MV-4-11 (cell line): ENCODE results near the gene FKBP5.
A peak's percentile ranks its signal among the peaks of the same experiment; 100 is the strongest.
"Not testable (repeated sequence)": the region's sequence is repeated elsewhere in the genome, so short reads cannot be mapped to it uniquely, and the experiment has no call there.

ENCODE experiments used
- DNase-seq: peaks from one replicate; lab custom pipeline; 2025; lab: John Stamatoyannopoulos, UW

The FKBP5 gene

DNA sequence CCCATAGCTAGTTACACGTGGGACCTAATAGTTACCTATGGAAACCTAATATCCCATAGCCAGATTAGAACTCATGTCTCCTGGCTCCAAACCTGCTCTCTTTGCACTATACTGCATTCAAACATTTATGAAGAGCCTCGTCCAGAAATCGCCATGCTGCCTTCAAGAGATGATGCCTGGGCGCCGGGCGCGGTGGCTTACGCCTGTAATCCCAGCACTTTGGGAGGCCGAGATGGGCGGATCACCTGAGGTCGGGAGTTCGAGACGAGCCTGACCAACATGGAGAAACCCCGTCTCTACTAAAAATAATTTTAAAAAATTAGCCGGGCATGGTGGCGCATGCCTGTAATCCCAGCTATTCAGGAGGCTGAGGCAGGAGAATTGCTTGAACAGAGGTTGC is 1.3 kb upstream of the FKBP5 start:
- not testable (repeated sequence) for DNase-seq

DNA sequence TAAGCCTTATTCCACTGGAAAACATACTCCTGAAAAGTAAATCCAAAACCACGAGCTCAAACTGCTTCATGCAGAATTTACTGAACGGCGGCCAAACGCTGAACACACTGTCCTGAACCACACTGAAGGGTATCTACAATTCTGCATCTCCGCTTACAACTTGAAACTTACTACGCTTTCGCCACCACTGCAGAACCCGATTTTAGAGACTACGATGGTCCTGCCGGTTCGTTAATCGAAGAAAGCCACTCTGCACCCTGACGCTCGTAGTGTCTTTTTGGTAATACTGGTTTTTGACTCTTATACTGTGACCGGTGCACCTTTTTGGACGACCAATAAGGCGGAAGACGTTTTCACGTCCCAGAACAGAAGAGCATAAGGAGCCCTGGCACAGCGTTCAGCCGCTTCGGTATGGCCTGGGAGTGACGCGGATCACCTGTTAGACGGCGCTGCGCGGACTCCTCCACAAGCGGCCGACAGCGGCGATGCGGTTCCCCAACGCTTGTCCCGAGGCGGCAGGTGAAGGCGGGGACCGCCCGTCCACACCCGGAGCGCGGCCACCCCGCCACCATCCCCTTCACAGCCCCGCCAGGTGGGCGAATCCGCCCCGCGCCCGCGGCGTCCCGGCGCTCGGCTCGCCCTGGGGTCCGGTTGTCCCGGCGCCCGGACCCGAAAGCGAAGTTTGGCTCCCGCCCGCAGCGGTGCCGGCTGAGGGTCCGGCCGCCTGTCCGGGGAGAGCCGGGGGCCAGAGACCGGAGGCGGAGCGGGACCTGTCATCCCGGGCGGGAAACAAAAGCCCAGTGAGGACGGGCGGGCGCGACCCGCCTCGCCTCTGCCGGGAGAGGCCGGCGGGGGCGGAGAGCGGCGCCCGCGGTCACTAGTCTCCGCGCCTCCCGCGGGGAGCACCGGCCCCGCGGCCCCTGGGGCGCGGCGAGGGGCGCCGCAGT is 784 bp downstream of the FKBP5 start:
- peak; percentile 34 for DNase-seq

DNA sequence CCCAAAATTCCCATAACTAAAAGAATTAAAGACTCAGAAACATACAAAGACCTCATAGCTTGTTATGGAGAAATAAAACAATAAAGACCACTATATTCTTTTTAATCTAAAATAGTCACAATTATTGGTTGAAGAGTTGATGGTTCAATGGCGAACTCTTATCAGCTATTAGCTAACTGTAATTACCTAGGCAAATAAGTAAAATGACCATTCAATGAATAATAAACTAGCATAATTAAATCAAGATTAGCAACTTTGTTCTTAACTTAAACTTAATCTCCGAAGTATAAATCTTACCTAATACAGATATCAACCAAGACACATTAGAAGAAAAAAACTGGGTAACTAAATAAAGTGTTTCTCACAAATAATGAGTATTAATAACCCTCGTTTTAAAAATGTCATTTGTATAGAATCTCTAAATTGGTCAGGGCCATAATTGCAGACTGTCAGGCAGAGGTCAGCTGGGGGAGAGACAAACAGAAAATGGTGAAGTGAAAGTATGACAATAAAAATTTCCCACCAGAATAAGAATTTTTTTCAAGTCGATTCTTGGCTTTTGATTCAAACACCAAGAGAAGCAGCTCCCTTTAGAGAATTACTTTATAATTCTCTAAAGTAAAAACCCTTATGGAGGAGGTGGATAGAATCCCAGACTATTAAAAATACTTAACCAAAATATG is 1.7 kb downstream of the FKBP5 start:
- DNase-seq = peak; percentile 41

GRCh38 chr6:35686436-35686835 is 2.3 kb downstream of the FKBP5 start:
- DNase-seq = no peak

DNA sequence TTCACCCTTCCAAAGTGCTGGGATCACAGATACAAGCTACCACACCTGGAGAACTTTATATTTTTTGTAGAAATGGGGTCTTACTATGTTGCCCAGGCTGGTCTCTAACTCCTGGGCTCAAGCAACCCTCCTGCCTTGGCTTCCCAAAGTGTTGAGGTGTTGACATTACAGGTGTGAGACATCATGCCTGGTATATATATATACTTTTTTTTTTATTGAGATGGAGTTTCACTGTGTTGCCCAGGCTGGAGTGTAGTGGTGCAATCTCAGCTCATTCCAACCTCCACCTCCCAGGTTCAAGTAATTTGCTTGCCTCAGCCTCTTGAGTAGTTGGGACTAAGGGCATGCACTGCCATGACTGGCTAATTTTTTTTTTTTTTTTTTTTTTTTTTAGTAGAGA is 5.4 kb downstream of the FKBP5 start:
- DNase-seq = no peak

- no peak for DNase-seq
Observed at GRCh38 chr6:35681298-35681697, 7.4 kb downstream of the FKBP5 start.

DNA sequence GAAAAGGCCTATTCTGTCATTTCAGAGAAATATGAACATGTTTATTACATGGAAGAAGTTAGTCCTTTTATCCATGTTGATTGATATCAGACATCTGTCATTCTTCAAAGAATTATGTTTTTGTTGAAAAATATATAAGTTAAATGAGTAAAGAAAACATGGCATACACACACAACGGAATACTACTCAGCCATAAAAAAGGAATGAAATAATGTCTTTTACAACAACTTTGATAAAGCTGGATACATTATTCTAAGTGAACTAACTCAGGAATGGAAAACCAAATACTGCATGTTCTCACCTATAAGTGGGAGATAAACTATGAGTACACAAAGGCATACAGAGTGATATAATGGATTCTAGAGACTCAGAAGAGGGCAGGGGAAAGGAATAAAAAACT is 9.3 kb downstream of the FKBP5 start:
- DNase-seq = no peak

GRCh38 chr6:35678814-35679213 is 9.9 kb downstream of the FKBP5 start:
- no peak for DNase-seq

- DNase-seq = no peak
Observed at GRCh38 chr6:35678021-35678654, 10.6 kb downstream of the FKBP5 start.

GRCh38 chr6:35677456-35677855 is 11.3 kb downstream of the FKBP5 start:
- DNase-seq = no peak

DNA sequence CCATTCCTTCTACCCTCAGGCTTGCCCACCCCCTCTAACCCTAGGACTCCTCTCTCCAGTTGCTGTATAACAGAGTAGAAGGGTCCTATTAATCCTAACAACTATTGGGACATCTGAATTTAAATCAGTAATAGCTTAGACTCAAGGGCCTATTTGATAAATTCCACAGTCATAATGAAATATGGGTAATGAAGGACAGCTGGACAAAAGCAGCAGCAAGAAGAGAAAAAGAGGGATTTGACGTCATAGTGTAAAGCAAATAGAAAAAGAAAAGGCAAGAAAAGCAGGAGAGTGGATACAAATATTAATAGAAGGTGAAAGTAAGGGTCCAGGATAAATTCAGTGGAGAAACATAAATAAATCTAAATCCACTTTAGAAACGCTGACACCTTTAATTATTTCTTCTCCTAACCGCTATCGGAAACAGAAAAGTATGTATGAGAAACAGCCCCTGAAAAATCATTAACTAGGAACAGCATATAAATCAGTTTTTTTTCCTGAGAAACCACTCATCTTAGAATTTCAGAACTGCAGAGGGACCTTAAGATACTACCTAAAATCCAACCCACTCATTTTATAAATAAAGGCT is 12.8 kb downstream of the FKBP5 start:
- no peak for DNase-seq

DNA sequence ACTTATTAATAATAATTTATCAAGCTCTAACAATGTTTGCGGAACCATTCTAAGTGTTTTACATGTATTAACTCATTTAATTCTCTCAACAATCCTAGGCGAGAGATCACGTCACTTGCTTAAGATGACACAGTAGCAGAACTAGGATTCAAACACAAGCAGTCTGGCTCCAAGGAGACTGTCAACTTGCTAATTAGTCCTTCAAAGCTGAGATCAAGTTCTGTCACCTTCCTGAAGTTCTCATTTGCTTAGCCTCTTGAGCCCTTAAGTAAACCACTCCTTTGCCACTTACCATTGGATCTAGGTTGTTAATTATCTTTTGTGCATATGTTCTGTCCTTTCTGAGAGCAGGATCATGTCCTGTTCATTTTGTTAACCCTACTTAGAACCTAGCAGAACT is 14.1 kb downstream of the FKBP5 start:
- no peak for DNase-seq

DNA sequence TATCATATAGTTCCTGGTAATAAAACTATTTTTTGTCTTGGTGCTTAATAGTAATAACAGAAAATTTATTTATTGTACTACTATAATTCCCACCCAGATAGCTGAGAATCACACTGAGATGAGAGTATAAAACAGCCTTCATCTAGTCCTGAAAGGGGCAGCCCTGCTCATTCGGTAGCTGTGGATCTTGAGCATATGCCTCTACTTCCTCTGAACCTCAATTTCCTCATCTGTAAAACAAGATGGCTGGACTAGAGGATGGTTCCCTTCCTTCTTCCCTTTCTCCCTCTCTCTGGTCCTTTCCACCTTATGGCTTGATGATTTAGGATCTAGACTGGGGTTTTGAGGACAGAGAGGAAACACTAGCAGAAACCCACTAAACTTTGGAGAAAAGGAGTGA is 15.0 kb downstream of the FKBP5 start:
- DNase-seq = no peak

DNA sequence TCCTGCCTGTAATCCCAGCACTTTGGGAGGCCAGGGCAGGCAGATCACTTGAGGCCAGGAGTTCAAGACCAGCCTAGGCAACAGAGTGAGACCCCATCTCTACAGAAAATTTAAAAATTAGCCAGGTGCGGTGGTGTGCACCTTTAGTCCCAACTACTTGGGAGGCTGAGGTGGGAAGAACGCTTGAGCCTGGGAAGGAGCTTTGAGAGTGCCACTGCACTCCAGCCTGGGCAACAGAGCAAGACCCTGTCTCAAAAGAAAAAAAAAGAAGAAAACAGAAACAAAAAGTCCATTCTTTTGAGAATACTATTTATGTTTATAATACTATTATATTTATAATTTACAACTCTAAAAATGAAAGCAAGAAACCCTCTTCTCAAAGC is 15.4 kb downstream of the FKBP5 start:
- not testable (repeated sequence) for DNase-seq

- DNase-seq = not testable (repeated sequence)
Observed at GRCh38 chr6:35670453-35670852, 18.3 kb downstream of the FKBP5 start.

GRCh38 chr6:35669451-35670045 is 19.2 kb downstream of the FKBP5 start:
- DNase-seq = no peak

- DNase-seq = no peak
Observed at GRCh38 chr6:35668744-35669450, 19.8 kb downstream of the FKBP5 start.

DNA sequence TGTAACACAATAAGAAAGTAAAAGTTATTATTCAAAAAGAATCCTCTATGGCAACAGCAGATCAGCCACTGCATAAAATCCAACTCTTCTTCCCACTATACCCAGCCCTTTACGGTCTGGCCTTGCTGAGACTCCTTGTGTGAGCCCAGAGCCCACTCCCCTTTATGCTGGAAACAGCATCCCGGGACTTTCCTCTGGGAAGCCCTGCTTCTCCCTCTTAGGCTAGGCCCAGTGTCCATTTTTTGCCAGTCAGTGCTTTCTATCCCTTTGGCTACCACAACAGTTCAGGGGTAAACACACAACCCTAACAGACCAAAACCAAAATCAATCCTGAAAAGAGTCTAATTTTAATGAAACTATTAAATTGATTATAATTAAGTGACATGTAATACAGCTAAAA is 20.6 kb downstream of the FKBP5 start:
- DNase-seq = no peak

DNA sequence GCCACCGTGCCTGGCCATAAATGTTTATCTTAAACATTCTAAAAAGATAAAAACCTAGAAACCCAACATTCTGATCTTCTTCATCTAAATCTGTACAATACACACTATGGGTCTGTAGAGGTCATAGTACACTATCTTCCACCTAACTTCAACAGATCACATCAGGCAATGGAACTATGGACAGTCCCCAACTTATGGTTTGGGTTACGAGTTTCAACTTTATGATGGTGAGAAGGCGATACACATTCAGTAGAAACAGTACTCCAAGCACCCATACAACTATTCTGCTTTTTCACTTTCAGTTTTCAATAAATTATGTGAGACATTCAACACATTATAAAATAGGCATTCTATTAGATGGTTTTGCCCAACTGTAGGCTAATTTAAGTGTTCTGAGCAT is 23.1 kb downstream of the FKBP5 start:
- DNase-seq = no peak

- DNase-seq = no peak
Observed at GRCh38 chr6:35664945-35665344, 23.8 kb downstream of the FKBP5 start.

DNA sequence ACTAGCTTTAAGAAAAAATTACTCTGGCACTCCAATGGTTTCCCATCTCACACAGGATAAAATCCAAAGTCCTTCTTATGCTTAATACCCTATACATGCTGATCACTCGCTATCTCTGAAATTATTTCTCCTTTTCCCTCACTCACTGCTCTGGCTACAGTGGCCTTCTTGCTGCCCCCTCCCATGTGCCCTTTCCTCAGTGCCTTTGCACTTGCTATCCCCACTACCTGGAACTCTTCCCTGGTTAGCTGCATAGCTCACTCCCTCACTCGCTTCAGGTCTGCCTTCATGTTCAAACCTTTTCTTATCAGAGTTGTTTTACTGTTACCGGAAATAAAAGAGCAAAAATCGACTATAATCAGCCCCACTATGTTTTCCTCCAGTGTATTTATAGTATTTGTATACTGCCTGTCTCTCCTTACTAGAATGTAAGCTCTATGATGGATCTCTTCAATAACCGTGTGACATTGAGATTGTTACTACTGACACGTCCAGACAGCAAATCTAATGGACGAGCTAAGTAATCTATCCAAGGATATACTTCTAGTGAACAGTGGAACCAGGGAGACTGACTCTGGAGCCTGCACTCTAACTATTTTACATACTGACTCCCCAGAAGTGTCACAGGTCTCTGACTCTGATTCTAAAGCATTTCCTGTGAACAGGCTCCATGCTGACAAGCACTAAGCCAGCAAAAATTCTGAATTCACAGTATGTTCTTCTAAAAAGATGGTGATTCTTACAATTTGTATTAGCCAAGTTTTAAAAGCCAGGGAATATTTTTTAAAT is 25.1 kb downstream of the FKBP5 start:
- no peak for DNase-seq
